ENCODE data around the gene SLC24A3.

- no peak for TF ChIP-seq CTCF (IDR thresholded peaks at IDR 0.05)
- TF ChIP-seq REST (IDR thresholded peaks at IDR 0.05; ENCODE audit: insufficient read depth in 1 of 2, low read depth in 2 of 2, low read length in 1 of 2): no peak
- no peak for TF ChIP-seq POLR2AphosphoS5 (IDR thresholded peaks at IDR 0.05; ENCODE audit: low read depth, low read length)
- TF ChIP-seq SIN3A (IDR thresholded peaks at IDR 0.05; ENCODE audit: borderline replicate concordance, insufficient read depth, low read depth, low read length): no peak
- TF ChIP-seq TCF7L2 (IDR thresholded peaks at IDR 0.05; ENCODE audit: low read depth, low read length): no peak
Measured at GRCh38 chr20:19492687-19493336, 280.4 kb downstream of the SLC24A3 start.

All from Panc1 (cell line).